NCI-H146 treated with DMSO at 0.1 percent for 48 hours (cell line): ENCODE results near the gene EXOC6.

Source experiments
- DNase-seq: peaks from one replicate; lab custom pipeline; 2025; ENCODE audit not compliant: unreplicated experiment; lab: John Stamatoyannopoulos, UW

Gene EXOC6

GRCh38 chr10:92999191-92999590 lies 150.9 kb downstream of the EXOC6 start:
- no peak for DNase-seq

DNA sequence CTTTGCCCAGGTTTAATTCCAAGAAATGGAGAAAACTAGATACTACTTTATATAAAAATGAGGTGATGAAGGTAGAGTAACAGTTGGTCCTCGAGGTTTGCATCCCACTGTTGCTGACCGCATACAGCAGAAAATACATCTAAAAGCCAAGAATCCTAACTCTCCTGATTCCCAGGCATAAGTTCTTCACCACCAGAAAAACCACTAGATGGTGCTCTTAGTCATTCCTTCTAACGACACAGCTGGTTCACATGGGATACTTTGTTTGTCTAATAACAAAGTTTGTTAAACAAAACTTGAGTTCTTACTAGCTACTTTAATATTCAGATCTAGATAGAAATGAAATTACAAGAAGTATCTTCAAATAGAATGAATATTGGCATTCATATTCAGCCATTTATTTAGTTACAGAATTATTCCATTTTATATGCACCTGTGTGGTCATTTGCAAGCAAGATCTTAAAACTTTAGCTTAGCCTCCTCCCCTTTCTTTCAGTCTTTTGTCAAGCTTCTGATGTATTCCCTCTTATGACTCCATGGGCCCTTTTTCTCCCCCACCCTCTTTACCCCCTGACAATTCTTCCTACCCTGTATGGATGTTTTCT lies 158.2 kb downstream of the EXOC6 start:
- peak; percentile 13 for DNase-seq

- DNase-seq, result no peak
These were observed 167.4 kb downstream of the EXOC6 start for GRCh38 chr10:93015722-93016121.

DNA sequence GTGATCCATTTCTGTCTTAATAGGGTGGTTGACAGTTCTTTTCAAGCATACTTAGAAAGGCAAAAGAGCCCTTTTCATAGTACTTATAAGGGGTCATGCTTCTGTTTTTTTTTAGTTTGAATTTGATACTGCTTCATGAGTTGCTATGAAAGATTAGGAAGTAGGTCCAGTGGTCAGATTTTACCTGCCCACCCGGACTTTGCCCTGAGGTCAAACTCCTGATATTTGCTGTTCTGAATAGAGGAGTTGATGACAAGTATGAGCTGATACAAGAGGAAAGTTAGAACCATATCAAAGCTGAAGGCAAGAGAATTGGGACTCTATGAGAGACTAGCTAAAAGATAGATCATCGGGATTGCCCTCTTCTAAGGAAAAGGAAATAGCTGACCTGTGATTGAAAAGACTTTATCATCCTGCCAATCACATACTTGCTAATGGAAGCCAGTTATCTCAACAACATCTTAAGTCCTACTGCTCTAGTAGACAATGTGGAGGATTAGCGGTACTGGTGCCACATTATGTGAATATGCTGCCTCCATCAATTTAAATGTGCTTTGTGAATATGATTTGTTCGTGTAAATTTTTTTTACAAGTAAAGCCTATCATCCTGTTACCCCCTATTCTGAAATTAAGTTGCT lies 174.8 kb downstream of the EXOC6 start:
- DNase-seq, result no peak

DNA sequence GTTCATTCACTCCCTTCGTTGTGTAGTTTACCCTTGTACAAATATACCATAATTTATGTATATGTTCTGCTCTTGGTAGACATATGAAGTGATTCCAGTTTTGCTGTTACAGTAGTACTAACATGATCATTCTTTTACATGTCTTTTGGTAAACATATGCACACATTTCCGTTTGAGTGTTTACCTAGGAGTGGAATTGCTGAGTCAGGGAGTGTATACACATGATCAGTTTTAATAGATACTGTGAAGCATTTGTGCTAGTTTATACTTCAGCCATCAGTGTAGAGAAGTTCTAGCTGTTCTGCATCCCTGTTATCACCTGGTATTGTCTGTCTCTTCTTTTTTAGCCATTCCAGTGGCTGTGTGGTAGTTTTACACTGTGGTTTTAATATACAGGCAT lies 177.8 kb downstream of the EXOC6 start:
- DNase-seq, result no peak

GRCh38 chr10:93027508-93027907 lies 179.2 kb downstream of the EXOC6 start:
- DNase-seq, result no peak

DNA sequence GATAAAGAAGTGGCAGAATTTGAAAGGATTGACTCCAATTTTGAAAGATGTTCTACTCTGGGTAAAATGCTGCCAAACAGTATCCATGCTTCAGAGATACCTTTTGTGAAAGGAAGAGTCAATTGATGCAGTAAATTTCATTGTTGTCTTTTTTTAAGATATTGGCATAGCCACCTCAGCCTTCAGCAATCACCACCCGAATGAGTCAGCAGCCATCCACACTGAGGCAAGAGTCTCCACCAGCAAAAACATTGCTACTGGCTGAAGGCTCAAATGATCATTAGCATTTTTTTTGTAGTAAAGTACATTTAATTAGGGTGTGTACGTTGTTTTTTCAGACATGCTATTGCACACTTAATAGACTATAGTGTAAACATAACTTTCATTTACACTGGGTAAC lies 180.6 kb downstream of the EXOC6 start:
- no peak for DNase-seq

GRCh38 chr10:93030409-93030808 lies 182.1 kb downstream of the EXOC6 start:
- no peak for DNase-seq

- no peak for DNase-seq
These were observed 183.9 kb downstream of the EXOC6 start for GRCh38 chr10:93032105-93032808.

DNA sequence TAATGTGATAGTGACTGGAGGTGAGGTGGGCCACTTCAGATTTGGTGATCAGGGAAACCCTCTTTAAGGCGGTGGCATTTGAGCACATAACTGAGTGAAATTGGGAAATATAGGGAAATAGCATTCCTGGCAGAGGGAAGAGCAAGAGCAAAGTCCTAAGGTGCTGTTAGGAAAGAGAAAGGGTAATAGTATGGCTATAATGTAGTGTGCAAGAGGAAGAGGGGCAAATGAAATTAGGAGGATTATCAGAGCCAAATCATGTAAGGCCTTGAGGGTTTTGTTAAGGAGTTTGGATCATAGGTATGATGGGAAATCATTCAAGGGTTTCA lies 184.5 kb downstream of the EXOC6 start:
- DNase-seq, result no peak

GRCh38 chr10:93034426-93034825 lies 186.1 kb downstream of the EXOC6 start:
- no peak for DNase-seq

- DNase-seq, result no peak
These were observed 190.8 kb downstream of the EXOC6 start for GRCh38 chr10:93039110-93039509.

GRCh38 chr10:93039721-93040120 lies 191.4 kb downstream of the EXOC6 start:
- DNase-seq, result no peak

DNA sequence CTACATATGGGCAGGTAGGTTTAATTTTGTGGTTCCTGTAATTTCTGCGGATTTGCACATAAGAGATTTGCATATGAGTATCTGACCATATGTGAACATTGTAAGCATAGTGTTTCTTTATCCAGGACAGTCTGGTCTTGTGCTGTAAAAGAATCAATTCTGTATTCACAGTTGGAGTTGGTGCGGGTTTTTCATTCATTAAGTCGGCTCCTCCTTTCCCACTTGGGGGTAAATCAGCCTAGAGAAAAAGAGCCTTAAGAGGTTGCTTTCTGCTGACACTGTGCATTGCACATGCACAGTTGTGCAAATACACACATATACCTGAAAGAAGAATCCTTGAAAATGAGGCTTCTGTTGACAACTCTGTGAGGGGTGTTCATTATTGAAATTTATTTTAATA lies 206.2 kb downstream of the EXOC6 start:
- DNase-seq, result no peak

GRCh38 chr10:93058139-93058538 lies 209.8 kb downstream of the EXOC6 start:
- DNase-seq, result no peak

- no peak for DNase-seq
These were observed 211.9 kb downstream of the EXOC6 start, which contains the start of gene CYP26C1 for GRCh38 chr10:93059975-93060886. TSS of gene CYP26C1 (plus strand) at chr10:93060798. CDS start at chr10:93061264, 466 bp downstream.

DNA sequence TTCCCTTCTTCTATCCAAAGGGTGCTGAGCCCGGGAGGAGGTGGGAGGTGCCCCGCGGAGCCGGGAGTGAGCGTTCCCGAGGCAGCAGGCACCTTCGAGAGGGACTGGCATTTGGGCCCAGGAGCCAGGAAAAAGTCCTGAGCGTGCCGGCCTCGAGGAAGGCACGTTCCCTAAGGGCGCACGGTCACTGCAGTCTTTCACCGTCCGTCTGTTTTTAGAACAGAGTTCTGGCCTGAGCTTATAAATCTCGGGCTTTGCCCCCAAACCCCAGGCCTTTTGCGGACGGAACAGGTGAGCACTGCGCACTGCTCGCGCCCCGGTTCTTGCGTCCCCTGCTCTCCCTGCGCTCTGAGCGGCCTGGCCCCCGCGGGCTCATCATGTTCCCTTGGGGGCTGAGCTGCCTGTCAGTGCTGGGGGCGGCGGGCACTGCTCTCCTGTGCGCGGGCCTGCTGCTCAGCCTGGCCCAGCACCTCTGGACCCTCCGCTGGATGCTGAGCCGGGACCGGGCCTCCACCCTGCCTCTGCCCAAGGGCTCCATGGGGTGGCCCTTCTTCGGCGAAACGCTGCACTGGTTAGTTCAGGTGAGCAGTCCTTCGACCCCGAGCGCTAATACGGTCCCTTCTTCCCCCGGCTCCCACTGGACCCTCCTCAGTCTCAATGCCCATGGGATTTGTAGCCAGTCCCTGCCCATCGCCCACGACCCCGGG lies 212.7 kb downstream of the EXOC6 start:
- DNase-seq, result no peak

DNA sequence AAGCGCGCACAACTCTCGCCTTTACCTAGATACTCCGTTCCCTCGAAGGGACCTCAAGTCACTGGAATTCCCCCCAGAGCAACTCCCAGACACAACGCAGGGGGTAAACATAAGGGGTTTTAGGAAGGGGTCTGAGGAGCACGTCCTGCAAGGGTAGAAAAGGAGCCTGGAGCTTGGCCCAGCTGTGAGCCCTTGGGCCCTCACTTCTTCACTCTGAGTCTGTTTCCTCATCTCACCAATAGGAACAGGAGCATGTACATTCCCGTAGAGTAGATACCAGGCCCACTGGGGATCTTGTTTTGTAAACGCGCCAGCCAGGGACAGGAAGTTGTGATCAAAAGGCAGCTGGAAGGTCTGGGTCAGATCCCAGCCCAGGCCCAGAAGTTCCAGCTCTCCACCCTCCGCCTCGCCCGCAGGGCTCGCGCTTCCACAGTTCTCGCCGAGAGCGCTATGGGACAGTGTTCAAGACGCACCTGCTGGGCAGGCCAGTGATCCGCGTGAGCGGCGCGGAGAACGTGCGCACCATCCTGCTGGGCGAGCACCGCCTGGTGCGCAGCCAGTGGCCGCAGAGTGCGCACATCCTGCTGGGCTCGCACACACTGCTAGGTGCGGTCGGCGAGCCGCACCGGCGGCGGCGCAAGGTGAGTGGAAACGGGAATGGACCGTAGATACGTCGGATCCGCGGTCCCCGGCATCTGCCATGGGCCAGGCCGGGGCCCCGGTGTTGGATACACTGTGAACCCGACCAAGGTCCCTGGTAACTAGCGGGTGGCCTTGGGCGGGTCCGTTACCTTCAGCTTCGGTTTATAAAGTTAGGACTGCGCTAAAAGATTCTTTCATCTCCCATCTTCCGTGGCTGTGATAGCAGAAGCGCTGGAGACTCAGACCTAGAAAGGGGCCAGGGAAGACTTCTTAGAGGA lies 213.5 kb downstream of the EXOC6 start:
- DNase-seq, result no peak

- DNase-seq, result no peak
These were observed 214.3 kb downstream of the EXOC6 start for GRCh38 chr10:93062514-93063143.
